H1 (cell line): ENCODE measurements around the gene UBL4B. TPM values are rescaled to one million over a fixed set of nuclear protein-coding genes. Genes with fewer than 3 reads are reported as not detected.

Source experiments
- BACH1 ChIP-seq: IDR thresholded peaks from 2 replicates; pipeline ENCODE4 v1.6.1; 2012; ENCODE audit warnings: low read length, improper control_type of control experiment
- BCL11A ChIP-seq, 2 experiments: IDR thresholded peaks; one replicate each; pipeline ENCODE4 v1.6.1; 2011; ENCODE audit warnings: low read depth in 2 of 2, low read length in 2 of 2, mild to moderate bottlenecking in 2 of 2
- CHD2 ChIP-seq: IDR thresholded peaks from 2 replicates; pipeline ENCODE4 v1.6.1; 2012; ENCODE audit warnings: low read length, improper control_type of control experiment
- CHD7 ChIP-seq: fragments of 300-600 bp; sonication (generic); IDR thresholded peaks from 2 replicates; pipeline ENCODE4 v1.7.1; 2012; ENCODE audit warnings: low read length, moderate library complexity, mild to moderate bottlenecking, inconsistent platforms; ENCODE audit not compliant: insufficient replicate concordance
- GABPA ChIP-seq: IDR thresholded peaks from 2 replicates; pipeline ENCODE4 v1.6.1; 2011; ENCODE audit warnings: mild to moderate bottlenecking, low read length, moderate library complexity, borderline replicate concordance; ENCODE audit not compliant: insufficient read depth
- JUN ChIP-seq: IDR thresholded peaks from 2 replicates; pipeline ENCODE4 v1.6.1; 2011; ENCODE audit warnings: low read depth, mild to moderate bottlenecking, improper control_type of control experiment, low read length
- KDM4A ChIP-seq: IDR thresholded peaks from one replicate; pipeline ENCODE4 v1.7.1; 2012; ENCODE audit warnings: low read depth, mild to moderate bottlenecking, moderate library complexity, low read length, inconsistent platforms; ENCODE audit not compliant: severe bottlenecking
- MAFK ChIP-seq: IDR thresholded peaks from 2 replicates; pipeline ENCODE4 v1.6.1; 2012; ENCODE audit warnings: low read depth, mild to moderate bottlenecking, improper control_type of control experiment, low read length
- RBBP5 ChIP-seq: IDR thresholded peaks from 2 replicates; pipeline ENCODE4 v1.7.1; 2012; ENCODE audit warnings: low read depth, mild to moderate bottlenecking, inconsistent platforms, low read length, moderate library complexity, borderline replicate concordance
- SP1 ChIP-seq: IDR thresholded peaks from 2 replicates; pipeline ENCODE4 v1.6.1; 2011; ENCODE audit warnings: low read depth, low read length
- SUZ12 ChIP-seq: fragments of 200-600 bp; sonication (generic); IDR thresholded peaks from 2 replicates; pipeline ENCODE4 v1.6.1; 2012; ENCODE audit warnings: mild to moderate bottlenecking, inconsistent platforms, low read length, moderate library complexity, mixed read lengths
- polyA plus RNA-seq, 7 experiments: library from polyadenylated mRNA; depleted of rRNA in 3 of 7; stranded (reverse) in 5 of 7; unstranded in 2 of 7; fragments of >200 nt in 5 of 7; fragments of 200-250 nt in 2 of 7; gene quantifications; 1 replicate in 5 of 7; 2 replicates in 1 of 7; 4 replicates in 1 of 7; pipeline versions ENCODE4 v1.2.1 to v1.2.3, GENCODE V29; 2011 to 2013; ENCODE audit warnings: missing spikeins in 2 of 7, mixed read lengths in 2 of 7
- total RNA-seq: library from RNA; stranded (reverse); fragmentation: NEBNext Ultra II Directional; extraction: Animal tissue kit (Norgen Biotek cat#: 25700); gene quantifications from 2 replicates; pipeline ENCODE4 v1.2.1, GENCODE V29; 2021

The UBL4B gene
- total and polyA plus RNA-seq, 2 of the 8 experiments (the other 6 are each of a cell fraction or from before 2014, with no cell fraction given) = 0.11 TPM; not detected in 1

GRCh38 chr1:110097507-110098221 lies 14.6 kb upstream of the UBL4B start (continued):
- TF ChIP-seq CHD7 (no peak), SUZ12 (no peak), SP1 (no peak), RBBP5 (no peak), BACH1 (no peak), BCL11A (IDR thresholded peaks at IDR 0.05; ENCODE audit: low read depth in 2 of 2, low read length in 2 of 2) (no peak), KDM4A (no peak), GABPA (no peak), MAFK (no peak), CHD2 (no peak), JUN (no peak)
